HepG2 (cell line): Measurements from ENCODE around the gene AGMO.

ENCODE experiments used
- GABPB1 ChIP-seq: IDR thresholded peaks from 2 replicates; pipeline ENCODE4 v1.6.1; 2016; ENCODE audit warnings: mild to moderate bottlenecking, missing genetic modification reagents, moderate library complexity, missing compliant biosample characterization
- ZNF557 ChIP-seq: sonication (generic); formaldehyde crosslinking; IDR thresholded peaks from 2 replicates; pipeline ENCODE4 v1.4.0; 2020; ENCODE audit warnings: missing genetic modification reagents

- TF ChIP-seq GABPB1 (CRISPR knock-in tag) (no peak), ZNF557 (CRISPR knock-in tag) (no peak)
Measured at GRCh38 chr7:15543256-15543655, 18.6 kb downstream of the AGMO start.
